T-helper 2 cell (primary cell): ENCODE data around the gene S1PR5.
A peak's percentile ranks its signal among the peaks of the same experiment; 100 is the strongest.
"Not testable (repeated sequence)": the region's sequence is repeated elsewhere in the genome, so short reads cannot be mapped to it uniquely, and the experiment has no call there.

Experiments used
- DNase-seq, 5 experiments: peaks; one replicate each; pipeline versions ENCODE4 v3.0.0 to v3.0.0-alpha.2; 2012 to 2022
- total RNA-seq, 2 donors: gene quantifications; one replicate each; lab custom pipeline; 2026; lab: John Stamatoyannopoulos, UW

The S1PR5 gene, protein sequence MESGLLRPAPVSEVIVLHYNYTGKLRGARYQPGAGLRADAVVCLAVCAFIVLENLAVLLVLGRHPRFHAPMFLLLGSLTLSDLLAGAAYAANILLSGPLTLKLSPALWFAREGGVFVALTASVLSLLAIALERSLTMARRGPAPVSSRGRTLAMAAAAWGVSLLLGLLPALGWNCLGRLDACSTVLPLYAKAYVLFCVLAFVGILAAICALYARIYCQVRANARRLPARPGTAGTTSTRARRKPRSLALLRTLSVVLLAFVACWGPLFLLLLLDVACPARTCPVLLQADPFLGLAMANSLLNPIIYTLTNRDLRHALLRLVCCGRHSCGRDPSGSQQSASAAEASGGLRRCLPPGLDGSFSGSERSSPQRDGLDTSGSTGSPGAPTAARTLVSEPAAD
- total RNA-seq = 0 to 0.13 reads per million in 2 donors

DNA sequence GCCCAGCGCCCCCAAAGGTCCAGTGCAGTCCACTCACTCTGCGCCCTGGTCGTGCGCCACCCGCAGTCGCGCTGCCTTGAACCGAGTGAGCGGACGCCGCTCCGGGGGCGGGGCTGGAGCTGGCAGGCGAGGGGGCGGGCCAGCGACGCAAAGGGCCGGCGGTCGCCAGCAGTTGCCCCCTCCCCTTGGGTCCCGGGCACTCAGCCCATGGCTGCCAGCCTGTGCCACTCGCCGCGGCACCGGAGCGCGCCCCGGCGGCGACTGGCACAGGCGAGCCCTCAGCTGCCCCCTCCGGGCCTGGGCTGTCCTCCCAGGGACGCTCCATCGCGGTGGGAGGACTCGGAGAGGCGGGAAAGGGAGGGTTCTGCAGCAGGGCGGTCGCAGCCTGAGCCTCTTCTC, at the start of gene S1PR5:
TSS of gene S1PR5 (minus strand) at position 87 of the 399 bp plus-strand sequence. CDS start 2,436 bp downstream, outside the sequence.
- no peak for DNase-seq

DNA sequence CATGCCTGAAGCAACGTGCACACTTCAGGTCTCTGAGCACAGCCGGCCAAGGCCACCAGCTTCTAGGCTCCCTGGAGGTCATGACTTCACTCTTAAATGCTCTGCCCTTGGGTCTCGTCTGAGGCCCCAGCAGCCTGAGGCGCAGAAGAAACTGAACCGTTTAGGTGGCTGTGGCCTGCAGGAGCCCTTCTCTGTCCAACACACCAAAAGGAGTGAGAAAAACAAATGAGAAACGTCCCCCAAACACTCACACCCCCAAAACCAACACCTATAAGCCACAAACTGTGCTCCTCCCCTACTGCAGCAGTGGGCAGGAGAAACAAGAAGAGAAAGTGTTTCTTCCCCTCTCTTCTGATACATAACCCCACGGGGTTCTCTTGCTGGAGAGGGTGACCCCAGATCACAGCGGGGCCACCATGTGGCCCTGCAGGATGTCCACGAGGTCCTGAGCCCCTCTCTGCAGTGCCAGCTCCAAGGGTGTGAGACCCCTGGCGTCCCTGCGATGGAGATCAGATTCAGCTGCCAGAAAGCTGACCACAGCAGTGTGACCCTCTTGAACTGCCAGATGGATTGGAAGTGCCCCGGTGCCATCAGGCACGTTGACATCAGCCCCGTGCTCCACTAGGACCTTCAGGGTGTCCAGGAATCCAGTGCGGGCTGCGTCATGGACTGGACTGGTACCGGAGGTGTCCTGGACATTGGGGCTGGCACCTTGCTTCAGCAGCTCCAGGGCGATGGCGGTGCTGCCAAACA, 49.6 kb upstream of the S1PR5 start:
- DNase-seq = peak in 4 of 5 experiments; percentile 20 to 88 (median 53)

DNA sequence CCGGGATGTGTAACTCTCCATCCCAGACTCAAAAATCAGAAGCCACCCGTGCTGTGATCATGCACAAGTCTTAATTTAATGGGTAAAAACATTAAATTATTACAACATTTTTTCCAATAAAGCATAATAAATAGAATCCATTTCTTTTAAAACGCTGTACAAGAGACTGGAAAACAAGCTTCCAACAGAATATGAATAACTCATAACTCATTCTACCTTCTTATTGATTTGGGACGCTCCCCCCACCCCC, 49.1 kb upstream of the S1PR5 start:
- DNase-seq = no peak

DNA sequence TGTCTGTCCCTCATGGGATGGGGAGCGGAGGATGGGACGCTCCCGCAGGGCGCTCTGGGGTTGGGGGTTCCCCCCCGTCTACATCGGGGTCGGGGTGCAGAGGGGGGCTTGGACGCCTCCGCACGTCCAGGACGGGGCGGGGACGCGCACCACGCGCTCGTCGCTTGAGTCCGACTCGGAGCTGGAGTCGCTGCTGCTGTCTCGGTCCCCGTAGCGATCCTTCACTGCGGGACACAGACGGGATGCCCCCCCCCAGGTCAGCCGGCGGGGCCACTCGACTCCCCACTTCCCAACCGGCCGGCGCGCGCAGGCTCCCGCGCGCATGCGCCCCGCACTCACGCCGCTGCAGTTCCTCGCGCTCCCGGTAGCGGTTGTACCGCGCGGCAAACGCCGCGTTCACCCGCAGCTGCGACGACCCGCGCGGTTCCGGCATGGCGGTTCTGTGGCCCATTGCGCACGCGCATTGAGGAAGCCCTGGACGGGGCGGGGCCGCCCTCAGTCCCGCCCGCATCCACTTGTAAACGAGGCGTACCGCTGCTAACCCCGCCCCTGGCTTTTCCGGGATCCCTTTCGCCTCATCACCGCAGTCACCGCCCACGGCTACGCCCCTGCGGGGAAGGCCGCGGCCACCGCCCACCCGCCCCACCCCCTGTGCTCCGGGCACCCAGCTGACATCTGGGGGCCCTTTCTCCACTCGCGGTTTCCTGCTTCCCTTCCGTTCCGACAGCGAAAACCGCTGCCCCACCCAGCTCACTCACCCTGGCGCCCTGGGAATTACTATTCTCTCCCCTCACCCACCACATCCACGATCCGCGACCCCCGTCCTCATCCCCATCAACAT, 48.5 kb upstream of the S1PR5 start, which contains the start of gene KRI1:
TSS of gene KRI1 (minus strand) at position 444 of the 841 bp plus-strand sequence. CDS start at position 433, 11 bp downstream.
- DNase-seq = peak; percentile 93 to 99 (median 98)

DNA sequence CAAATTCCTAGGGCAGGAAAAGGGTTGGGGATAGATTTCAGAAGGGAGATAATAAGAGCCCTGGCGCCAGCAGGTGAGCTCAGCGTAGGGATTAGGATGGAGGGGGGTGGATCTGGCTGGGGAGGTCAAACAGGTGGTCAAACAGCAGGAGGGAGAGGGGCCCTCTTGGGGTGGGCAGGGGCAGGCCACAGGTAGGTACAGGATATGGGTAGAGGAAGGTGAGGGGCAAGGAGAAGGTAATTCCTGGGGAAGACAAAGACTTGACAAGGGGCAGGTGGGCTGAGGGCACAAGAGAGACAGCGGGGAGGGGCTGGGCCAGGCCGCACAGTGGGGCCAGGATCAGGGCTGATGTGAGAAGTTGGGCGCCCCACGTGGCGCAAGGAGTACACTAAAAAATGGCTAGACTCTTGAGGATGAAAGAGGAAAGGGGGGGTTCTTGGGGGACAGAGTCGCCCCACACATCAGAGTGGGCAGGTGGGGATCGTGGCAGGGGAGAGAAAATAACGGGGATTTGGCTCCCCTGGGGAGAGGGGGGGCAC, 47.9 kb upstream of the S1PR5 start:
- DNase-seq = peak in 4 of 5 experiments; percentile 35 to 79 (median 40)

DNA sequence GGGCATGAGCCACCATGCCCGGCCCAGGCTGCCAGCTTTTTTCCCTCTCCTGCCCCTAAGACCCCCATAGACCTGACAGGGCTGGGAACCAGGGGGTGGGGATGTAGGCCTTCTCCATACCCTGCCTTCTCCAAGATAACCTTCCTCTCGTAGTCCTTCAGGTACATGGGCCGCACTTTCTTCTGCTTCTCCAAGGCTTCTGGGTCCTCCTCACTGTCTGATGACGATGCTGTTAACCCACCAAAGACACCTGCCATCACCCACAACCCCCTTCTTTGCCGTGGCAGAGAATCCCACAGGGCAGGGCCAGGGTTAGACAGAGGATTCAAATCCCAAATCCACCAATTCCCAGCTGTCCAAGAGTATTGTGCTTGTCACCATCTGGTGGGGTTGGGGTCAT, 45.4 kb upstream of the S1PR5 start:
- no peak for DNase-seq

DNA sequence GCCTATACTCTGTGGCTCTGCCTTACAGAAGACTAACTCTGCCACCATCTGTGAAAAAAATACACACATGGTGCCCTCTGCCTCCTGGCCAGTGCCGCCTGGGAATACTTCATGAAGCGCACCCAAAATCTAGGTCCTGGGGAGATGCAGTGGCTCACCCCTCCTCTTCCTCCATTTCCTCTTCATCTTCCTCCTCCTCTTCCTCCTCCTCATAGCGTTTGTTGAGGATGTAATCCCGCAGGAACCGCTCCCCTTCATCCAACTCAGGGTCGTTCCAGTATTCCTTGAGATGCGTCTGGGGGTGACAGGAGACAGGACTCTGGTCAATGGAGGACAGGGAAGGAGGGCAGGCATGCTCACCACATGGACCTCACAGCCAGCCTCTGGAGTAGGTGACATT, 42.9 kb upstream of the S1PR5 start:
- no peak for DNase-seq

DNA sequence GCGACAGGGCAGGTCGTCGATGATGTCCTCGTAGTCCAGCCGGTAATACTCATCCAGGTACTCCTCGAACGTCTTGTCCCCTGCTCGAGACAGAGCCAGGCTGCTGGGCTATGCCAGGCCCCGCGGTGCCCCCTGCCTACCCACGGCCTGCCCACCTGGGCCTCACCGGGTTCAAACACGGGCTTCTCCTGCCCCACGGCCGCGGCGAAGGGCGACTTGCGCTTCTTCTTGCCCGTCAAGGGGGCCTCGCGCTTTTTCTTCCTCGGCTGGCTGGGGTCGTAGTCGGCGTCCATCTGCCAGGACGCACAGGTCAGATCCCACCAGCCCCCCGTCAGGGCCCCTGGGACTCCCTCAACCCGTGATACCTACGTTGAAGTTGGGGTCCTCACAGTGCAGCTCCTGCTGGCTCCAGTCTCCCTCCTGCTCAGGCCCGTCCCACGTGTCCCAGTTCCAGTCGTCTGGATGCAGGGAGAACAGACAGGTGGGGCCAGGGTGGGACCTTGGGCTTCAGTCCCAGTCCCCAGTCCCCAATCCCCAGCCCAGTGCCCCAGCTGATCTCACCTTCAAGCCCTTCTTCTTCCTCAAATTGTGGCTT, 40.5 kb upstream of the S1PR5 start:
- DNase-seq = no peak

DNA sequence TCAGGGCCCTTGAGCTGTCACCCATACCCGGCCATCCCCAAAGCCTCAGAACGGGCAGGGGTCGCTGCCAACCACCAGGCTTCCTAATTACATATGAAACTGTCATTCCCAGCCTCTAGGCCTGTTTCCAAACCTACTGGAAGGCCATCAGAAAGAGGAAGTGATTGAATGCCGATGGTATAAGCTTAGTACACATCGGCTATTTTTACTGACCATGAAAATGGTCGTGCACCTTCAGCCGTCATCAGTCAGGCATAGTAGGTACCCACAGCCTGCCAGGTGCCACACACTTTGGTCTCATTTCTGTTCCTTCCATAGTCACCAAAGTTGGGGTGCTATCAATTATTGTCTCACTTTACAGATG, 38.3 kb upstream of the S1PR5 start:
- DNase-seq = no peak

DNA sequence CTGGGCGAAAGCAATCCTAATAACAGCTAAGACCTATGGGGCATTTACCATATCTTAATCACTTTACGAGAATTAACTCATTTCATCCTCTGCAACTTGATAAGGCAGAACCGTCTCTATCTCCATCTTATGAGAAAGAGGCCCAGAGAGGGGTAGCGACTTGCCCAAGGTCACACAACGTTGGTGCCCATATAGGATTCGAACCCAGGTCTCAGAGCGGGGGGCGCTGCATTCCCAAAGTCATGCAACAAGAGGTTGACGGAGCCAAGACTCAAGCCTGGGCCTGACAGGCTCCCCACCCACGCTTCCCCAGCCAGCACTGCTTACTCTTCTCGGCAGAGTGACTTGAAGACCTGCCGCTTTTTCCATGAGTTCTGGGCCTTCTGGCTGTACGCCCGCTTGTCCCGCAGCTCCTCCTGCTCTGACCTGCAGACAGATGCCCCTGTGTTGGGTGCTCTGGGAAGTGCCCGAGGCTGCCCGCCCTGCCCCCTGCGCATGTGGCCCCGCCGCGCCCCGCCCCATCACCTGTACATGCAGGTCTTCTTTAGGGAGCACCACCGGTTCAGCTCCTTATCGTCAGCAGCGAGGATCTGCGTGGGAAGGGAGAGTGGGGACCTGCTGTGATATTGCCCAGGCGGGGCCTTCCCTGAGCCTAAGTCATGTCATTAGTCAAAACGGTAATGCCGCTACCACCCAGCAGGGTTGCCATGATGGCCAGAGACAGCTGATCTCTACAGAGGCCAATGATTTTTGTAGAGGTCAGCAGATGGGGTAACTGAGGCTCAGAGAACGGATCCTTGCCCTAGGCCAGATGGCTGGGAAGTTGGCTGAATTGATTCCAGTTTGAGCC, 37.7 kb upstream of the S1PR5 start:
- DNase-seq = no peak

DNA sequence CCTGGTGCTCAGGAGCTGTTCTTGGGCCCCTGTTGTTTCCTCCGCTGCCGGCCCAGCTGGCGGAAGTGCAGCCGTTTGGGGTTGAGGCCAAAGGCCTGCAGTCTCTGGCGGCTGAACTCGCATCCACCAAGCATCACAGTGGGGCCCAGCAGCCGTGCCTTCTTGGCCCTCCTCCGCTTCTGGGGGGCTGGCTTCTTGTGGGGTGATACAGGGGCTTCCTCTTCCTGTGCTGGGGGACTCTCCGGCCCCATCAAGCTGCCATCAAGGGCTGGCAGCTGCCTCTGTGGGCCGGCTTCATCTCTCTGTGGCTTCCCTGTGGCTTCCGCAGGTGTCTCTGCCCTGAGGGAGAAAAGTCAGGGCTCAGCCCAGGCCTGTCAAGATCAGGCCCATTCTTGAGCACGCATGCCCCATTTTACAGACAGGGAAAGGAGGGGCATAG, 36.7 kb upstream of the S1PR5 start:
- DNase-seq = peak in 3 of 5 experiments; percentile 48 to 89 (median 84)

DNA sequence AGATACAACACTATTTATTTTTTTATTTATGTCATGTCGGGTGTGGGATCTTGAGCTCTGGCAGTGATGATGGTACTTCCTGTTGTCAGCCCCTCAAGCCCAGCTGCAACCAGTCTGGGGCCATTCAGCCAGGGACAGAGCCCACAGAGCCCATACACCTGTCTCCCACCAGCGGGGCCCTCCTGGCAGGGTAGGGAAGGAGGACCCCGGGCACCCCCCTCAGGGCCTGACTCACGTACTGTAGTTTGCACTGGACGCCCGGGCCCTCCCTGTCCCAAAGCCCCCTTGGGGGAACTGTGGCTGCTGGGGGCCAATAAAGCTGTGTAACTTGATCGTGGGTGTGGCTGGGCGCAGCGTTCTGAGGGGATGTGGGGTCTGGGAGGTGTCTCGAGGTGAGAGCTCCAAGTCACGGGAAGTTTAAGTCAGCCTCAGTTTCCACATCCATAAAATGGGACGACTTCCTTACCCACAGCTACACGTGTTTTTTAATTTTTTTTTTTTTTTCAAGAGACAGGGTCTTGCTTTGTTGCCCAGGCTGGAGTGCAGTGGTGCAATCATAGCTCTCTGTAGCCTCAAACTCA, 35.9 kb upstream of the S1PR5 start:
- DNase-seq = no peak

DNA sequence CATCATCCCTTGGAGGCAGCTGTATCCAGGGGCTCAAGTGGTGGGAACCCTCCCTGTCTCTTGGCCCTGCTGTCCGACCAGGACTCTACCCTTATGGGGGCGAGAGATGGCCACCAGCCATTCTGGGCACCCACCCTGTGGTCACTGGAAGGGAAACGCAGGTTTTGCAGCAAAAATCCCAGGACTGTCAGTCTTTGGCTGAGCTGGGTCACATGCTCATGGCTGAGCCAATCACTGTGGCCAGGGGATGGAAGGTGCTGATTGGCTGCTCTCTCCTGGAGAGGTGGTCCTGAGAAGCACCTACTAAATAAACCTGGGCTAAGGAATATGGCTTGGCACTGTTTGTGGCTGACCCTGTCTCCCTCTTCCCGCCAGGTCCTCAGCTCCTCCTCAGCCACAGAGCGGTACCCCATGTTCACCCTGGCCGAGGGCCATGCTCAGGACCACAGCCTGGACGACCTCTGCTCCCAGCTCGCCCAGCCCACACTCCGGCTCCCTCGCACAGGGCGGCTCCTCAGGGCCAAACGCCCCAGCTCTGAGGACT, 35.3 kb upstream of the S1PR5 start:
- DNase-seq = peak in 1 of 5 experiments; percentile 42

DNA sequence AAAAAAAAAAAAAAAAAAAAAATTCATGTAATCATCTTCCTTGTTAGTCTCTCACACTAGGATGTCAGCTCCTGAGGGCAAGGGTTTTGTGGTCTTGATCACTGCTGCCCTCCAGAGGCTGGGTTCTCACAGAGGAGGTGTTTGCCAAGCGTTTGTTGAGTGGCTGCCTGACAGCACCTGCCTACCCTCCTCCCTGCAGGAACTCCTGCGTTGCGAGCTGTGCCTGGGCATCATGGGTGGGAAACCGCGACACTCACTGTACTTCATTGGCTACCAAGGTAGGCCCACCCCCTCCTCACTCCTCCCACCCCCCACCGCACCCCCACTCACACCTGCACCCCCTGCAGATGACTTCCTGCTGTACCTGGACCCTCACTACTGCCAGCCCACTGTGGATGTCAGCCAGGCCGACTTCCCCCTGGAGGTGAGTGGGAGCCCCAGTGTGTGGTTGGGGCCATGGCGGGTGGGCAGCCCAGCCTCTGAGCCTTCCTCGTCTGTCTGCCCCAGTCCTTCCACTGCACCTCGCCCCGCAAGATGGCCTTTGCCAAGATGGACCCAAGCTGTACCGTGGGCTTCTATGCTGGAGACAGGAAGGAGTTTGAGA, 34.6 kb upstream of the S1PR5 start:
- peak in 2 of 5 experiments; percentile 48 to 64 for DNase-seq

DNA sequence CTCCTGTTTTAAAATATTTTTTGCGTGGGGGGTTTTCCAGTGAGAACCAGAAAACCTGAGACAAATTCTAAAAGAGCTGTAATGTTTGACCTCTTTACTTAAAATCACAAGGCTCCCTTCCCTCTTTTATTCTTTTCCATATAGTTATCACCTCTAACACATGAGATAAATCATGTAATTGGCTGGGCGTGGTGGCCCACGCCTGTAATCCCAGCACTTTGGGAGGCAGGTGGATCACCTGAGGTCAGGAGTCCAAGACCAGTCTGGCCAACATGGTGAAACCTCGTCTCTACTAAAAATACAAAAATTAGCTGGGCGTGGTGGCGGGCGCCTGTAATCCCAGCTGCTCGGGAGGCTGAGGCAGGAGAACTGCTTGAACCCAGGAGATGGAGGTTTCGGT, 33.8 kb upstream of the S1PR5 start:
- not testable (repeated sequence) for DNase-seq

DNA sequence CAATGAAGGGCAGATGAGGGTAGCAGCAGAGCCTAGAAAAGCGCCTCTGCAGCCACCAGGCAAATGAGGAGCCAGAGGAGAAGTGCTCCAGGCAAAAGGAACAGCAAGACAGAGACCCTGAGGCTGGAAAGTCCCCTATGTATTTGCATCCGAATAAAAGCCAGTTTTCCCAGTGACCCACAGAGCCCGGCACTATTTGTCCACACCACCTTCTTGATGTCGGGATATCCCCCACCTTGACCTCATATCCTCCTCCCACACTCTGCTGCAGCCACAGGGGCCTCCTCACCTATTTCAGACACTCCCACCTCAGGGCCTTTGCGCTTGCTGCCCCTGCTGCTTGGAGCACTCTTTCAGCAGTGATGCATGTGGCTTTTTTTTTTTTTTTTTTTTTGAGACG, 33.1 kb upstream of the S1PR5 start:
- DNase-seq = no peak

DNA sequence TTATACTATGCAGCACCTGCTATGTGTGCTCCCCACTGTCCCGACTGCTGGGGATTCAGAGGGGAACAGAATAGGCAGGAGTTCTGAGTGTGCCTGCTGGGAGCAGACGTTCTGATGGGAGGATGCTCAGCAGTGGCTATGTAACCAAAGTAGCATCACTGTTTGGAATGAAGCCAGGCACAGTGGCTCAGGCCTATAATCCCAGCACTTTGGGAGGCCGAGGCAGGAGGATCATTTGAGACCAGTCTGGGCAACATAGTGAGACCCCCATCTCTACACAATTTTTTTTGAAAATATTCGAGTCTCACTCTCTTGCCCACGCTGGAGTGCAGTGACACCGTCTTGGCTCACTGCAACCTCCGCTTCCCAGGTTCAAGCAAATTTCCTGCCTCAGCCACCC, 32.5 kb upstream of the S1PR5 start:
- no peak for DNase-seq

DNA sequence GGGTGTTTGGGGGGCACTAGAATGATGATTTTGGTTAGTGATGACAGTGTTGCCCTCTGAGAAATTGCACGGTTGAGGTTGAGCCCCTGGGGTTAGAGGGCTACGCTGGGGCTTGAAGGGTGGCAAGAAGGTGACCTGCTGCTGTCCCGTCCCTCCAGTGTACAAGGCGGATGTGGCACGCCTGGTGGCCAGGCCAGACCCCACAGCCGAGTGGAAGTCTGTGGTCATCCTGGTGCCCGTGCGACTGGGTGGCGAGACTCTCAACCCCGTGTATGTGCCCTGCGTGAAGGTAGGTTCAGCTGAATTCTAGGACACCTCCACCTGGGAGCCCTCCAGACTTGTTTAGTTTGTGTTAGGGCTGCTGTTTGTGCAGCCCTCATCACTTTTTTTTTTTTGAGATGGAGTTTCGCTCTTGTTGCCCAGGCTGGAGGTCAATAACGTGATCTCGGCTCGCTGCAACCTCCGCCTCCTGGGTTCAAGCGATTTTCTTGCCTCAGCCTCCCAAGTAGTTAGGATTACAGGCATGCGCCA, 31.6 kb upstream of the S1PR5 start:
- no peak for DNase-seq

DNA sequence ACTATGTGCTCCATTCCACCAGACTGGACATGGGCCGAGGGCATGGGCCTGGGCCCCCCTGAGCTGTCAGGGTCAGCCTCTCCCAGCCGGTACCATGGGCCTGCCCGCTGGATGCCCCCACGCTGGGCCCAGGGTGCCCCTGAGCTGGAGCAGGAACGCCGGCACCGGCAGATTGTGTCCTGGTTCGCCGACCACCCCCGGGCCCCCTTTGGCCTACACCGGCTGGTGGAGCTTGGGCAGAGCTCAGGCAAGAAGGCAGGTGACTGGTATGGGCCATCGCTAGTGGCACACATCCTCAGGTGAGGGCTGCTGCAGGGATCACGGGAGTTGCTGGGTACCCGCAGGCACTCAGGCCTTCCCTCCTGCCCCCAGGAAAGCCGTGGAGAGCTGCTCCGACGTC, 29.6 kb upstream of the S1PR5 start:
- no peak for DNase-seq

DNA sequence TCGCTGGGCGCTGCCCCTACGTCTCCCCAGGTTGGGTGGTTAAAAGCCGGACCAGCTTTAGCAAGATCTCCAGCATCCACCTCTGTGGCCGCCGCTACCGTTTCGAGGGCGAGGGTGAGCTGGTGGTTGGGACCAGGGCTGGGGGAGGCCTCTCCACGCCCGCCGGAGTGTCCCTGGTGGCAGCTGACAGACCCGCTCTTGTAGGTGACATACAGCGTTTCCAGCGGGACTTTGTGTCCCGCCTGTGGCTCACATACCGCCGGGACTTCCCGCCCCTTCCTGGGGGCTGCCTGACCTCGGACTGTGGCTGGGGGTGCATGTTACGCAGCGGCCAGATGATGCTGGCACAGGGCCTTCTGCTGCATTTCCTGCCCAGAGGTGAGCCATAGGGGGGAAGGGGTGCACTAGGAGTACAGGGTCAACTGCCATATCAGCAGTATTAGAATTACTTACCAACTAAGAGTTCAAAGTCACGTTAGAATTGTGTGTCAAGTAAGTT, 27.6 kb upstream of the S1PR5 start:
- no peak for DNase-seq
